Measurements from ENCODE around the gene GLRX5.

Gene GLRX5

DNA sequence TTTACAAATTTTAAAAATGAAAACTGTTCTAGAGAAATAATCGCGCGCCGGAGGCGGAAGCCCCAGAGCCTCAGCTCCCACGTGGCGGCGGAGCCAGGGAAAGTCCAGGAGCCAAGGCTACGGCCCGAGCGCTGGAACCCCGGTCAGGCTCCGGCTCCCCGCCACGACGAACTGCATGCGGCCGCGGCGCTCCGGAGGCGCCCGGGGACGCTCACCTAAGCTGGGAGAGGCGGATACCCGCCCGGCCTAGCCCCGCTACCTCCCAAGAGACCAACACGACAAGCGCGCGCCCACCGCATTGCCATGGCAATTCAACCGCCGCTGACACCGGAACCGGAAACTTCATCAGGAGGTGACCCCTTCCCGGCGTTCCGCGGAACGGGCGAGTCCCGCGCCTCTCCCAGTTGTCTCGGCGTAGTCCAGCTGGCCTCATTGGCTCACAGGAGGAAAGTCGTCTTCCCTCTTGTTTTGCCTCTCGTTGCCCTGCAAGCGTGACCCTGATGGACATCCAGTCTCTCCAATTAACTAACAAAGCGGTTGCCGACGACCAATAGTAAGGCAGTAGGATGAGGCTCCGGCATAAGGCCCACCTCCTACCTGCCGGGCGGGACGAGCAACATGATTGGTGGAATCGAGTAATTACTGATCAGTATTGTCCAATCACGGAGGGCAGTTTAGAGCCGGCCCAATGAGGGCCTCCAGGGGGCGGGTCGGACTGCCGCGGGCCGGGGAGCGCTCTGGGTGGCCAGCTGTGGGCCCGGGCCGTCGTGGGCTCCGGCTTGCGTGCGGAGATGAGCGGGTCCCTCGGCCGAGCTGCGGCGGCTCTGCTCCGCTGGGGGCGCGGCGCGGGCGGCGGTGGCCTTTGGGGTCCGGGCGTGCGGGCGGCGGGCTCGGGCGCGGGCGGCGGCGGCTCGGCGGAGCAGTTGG is at the start of gene GLRX5:
Gene GLRX5 (plus strand): TSS at position 752 of the 927 bp plus-strand sequence. CDS start 40 bp downstream, at position 792.
- in situ Hi-C loops (cut with MboI; ENCODE audit: low sequenced_read_pairs) = loop anchor here (10.0 kb wide), 1 partner anchor 90 kb away; no protein-coding TSS in a partner anchor

DNA sequence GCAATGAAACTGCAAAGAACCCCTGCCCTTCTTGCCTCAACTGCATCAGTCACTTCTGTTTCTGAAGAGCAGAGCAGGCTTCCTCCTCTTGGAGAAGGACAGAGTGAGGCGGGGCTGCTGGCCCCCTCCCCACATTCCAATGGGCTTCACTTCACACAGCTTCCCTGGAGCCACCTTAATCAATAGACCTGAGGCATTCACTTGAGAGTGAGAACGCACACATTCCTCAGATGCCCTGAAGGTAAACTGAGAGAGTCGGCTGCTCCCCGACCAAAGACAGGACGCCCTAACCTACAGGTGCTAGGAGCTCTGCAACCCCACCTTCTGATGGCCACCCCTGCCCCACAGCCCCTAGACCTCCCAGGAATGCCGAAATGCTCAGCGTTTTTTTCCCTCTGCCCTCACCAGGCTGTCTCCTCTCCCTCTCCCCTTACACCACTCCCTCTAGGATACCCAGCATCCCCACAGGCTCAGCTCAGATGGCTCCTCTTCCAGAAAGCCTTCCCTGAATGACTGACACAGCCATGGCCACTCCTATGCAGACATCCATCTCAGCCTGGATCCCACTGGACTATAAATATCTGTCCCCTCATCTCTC is 49.5 kb upstream of the GLRX5 start:
- in situ Hi-C loops (cut with MboI; ENCODE audit: low sequenced_read_pairs) = no loop called here

DNA sequence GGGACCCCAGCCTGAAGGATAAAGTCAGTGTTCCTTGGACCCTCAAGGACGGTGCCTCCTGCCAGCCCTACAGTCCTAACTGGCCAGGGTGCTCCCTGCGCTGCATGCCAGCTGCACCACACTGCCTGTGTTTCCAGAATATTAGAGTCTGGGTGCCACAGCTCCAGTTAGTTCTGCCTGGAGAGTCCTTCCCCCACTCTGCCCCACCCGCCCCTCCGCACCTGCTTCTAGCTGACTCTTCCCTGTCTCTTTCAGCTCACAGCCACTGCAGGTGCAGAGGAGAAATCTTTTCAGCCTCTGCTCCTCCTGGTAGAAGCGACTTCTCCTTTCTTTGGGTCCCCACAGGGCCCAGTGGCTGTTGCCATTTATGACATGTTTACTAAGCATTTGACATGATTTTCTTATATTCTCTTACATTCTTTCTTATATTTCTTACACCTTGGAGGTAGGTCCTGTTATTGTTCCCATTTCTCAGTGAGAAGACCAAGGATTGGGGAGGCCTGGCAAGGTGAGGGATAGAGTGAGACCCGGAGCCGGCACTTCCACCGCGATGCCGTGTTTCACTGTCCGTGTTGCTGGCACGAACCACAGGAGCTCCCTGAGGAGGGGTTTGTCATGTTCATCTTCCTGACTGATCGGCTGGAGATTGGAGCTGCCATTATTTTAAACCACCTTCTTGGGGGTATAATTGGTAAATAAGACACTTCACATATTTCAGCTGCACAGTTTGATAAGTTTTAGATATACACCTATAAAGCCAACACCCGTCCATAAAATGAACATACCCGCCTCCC is 47.8 kb upstream of the GLRX5 start:
- in situ Hi-C loops (cut with MboI; ENCODE audit: low sequenced_read_pairs) = no loop called here

DNA sequence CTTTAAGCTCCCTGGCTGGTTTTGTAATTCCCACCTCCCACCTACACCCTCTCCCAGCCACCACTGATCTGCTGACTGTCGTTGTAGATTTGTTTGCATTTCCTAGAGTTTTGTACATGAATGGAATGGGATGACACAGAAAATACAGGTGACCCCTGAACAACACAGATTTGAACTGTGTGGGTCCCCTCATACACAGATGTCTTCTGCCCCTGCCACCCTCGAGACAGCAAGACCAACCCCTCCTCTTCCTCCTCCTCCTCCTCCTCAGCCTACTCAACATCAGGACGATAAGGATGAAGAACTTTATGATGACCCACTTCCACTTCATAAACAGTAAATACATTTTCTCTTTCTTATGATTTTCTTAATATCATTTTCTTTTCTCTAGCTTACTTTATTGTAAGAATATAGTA is 47.2 kb upstream of the GLRX5 start:
- in situ Hi-C loops (cut with MboI; ENCODE audit: low sequenced_read_pairs) = no loop called here

DNA sequence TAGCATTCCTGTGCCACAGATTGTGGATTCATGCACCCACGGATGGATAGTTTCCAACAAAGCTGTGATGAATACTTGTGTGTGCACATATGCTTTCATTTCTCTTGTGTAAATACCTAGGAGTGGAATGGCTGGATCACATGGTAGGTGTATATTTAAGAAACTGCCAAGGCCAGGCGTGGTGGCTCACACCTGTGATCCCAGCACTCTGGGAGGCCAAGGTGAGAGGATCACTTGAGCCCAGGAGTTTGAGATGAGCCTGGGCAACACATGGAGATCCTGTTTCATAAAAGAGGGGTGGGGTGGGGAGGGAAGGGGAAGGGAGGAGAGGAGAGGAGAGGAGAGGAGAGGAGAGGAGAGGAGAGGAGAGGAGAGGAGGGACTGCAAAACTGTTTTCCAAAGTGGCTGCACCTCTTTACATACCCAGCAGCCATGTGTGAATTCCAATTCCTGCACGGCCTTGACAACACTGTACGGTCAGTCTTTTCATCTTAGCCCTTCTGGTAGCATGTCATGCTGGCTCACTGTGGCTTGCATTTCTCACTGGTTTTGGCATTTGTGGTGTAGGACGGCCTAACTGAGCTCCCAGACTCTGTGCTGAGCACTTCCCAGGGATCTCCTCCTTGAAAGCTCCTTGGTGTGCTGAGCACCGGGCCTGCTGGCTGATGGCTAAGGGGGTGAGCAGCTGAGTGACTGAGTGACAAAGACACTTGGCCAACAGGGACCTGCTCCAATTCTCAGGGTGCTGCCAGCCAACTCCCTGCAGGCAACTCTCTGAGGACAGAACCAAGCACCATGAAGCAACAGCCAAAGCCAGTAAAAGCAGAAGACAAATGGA is 46.3 kb upstream of the GLRX5 start:
- in situ Hi-C loops (cut with MboI; ENCODE audit: low sequenced_read_pairs) = no loop called here

DNA sequence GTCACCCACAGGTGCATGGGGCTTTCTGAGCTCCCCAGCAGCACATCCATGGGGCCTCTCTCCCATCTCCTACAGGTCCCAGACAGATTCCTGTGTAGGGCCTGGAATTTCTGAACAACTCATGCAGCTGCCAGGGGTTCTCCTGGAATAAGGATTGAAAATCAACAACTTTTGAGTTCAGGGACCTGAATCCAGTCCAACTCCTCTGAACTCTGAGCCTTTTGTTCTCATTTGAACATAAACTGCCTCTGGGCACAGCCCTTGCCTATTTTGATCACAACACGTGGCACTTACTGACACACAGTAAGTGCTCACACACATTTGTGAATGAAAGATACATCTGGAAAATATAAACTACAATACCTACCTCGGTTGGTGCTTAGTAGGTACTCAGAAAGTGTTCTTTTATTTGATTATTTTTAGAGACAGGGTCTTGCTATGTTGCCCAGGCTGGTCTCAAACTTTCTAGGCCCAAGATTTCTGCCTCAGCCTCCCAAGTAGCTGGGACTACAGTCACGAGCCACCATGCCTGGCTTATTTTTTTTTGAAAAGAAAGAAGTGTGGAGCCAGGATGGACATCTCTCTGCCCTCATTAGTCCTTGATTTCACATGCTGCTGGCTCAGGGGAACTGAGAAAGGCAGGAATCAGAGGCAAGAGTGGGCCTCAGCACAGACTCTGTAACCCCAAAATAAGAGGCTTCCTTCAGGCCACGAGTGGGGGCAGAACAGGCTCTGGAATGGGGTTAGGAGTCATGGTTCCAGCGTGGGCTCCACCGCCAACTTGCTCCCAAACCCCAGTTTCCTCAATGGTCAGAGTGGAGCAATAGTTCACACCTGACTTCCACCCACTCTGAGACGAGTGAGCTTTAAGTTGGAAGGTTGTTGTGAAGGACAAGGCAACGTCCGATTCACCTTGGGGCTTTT is 45.4 kb upstream of the GLRX5 start:
- in situ Hi-C loops (cut with MboI; ENCODE audit: low sequenced_read_pairs) = no loop called here

DNA sequence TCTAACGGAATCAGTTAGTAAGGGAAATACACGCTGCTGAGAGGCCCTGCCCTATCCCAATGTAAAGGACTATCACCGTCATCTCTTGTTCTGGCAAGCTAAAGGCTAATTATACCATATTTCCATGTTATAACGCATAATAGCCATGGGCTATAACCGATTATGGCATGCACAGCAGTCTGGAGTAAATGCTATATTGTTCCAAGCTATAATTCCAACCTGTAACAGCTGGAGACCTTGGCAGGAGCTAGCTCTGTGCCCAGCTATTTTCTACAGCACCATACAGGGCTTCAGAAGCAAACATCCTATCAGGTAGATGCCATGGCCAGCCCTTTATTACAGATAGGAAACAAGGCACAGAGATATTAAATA is 44.7 kb upstream of the GLRX5 start:
- in situ Hi-C loops (cut with MboI; ENCODE audit: low sequenced_read_pairs) = no loop called here

DNA sequence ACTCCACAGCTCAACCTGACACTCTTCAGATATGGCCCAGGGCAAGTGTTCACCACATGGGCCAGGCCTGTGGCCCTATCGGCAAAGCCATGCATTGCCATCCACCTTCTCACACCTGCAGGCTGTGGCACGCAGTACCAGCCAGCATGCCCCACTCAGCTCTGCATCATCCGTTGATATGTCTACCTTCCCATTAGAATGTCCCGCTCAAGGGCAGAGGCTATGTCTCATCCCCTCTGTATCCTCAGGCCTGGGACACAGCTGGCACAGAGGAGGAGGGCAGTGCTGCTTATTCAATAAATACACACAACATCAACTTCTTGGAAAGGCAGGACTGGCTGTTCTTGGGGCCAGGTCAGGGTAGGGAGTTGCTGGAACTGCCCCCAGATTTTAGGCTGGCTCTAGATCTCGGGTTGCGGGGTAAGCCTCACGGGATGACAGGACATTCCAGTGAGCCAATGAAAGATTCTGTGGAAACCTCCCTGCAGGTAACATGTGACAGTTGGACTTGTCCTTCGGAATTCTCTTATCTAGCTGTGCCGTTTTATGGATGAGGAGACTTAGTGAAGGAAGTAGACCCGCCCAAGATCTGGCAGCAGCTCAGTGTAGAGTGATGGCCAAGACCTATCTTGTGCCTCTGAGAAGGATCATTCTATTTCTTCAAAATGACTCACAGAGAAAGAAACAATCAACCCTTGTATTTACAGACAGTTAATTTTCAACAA is 44.0 kb upstream of the GLRX5 start:
- in situ Hi-C loops (cut with MboI; ENCODE audit: low sequenced_read_pairs) = no loop called here

DNA sequence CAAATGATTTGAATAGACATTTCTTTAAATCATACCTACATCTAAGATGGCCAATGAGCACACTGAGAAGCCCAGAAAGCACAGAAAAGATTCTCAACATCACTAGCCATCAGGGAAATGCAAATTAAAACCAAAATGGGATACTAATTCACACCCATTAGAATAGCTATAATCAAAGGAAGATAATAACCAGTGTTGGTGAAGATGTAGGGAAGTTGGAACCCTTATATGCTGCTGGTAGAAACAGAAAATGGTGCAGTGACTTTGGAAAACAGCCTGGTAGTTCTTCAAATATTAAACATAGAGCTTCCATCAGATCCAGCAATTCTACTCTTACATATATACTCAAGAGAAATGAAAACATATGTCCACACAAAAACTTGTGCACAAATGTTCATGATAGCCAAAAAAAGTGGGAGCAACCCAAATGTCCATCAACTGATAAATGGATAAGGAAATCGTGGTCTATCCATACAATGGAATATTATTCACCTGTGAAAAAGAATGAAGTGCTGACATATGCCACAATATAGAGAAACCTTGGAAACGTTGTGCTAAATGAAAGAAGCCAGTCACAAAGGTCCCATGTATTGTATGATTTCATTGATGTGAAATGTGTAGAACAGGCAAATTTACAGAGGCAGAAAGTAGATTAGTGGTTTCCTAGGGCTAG is 42.8 kb upstream of the GLRX5 start:
- in situ Hi-C loops (cut with MboI; ENCODE audit: low sequenced_read_pairs) = no loop called here

DNA sequence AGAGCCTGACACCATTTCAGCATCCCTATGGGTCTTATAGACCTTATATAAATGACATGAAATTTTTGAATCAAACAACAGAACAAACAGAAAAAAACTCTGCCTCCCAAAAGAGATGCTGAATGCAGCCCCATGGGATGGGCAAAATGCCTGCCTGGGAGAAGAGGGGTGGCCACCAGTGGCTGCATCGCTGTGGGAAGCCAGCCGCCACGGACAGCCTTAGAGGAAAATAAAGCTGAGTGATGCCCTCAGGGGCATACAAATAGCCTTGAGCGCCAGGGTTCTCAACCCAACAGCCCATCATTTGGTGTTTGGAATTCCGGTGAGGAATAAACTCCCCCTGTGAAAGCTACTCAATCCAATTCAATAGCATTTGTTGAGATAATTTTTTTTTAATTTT is 41.3 kb upstream of the GLRX5 start:
- in situ Hi-C loops (cut with MboI; ENCODE audit: low sequenced_read_pairs) = no loop called here

DNA sequence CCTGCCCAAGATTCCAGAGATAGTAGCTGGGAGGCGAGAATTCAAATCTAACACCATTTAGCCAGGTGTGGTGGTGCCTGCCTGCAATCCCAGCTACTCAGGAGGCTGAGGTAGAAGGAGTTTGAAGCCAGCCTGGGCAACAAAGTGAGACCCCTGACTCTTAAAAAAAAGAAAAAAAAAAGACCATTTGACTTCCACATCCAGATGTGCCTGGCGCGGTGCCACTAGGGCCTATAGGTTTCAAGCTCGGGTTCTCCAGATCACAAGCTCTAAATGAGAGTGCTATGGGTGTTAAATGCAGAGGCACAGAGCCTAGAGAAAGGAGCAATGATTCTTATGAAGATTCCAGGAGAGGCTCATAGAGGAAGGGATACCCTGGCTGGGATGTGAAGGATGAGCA is 40.9 kb upstream of the GLRX5 start:
- in situ Hi-C loops (cut with MboI; ENCODE audit: low sequenced_read_pairs) = no loop called here

DNA sequence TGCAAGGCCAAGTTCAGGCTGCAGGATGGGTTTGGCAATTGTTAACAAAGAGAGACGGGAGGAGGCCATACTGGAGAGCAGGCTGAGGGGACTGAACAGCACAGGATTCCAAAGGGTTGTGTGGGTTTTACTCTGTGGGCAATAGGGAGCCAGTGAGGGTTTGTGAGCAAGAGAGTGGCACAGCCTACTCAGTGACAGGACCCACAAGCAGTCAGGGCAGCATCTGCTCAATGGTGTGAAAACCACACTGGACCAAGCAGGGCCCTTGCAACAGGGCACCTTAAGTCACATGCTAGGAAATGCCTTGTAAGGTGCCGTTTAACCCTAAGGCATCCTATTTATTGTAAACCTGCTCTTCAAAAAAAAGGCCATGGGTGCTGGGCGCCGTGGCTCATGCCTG is 40.4 kb upstream of the GLRX5 start:
- in situ Hi-C loops (cut with MboI; ENCODE audit: low sequenced_read_pairs) = no loop called here

DNA sequence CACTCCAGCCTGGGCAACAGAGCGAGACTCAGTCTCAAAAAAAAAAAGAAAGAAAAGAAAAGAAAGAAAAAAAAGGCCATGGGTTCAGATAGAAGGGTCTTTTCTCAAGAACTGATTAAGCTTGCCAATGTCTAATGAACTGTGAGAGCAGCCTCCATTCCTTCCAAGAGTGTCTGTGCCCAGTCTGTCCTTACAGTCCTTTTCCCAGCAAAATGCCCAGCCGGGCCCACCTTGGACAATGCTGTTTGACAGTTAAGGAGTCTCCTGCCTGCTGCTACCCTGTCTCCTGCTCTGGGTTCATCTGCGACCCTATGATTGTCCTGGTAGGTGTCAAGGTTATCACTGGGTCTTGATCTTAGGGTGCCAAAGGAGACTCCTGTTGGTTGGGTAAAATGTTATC is 39.8 kb upstream of the GLRX5 start:
- in situ Hi-C loops (cut with MboI; ENCODE audit: low sequenced_read_pairs) = no loop called here

DNA sequence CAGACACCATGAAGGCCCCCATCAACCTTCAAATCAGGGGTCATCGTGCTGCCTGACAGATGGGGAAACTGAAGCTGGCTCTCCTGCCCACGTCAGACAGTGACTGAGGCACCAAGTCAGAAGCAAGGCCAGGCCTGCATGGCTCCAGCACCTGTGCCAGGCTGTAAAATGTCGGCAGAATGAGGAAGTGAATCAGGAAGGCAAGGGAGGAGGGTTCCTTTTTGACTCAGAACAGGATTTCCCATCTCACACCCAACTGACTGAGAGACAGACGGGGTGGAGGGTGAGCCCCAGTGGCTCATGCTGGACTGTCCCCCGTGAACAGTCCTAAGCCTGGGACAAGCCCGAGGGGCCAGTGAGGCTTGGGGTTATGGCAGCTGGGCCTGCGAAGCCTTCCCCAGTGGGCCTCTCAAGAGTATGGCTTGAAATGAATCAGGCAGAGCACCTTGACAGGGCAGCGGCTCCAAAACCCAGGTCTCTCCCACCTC is 39.3 kb upstream of the GLRX5 start:
- in situ Hi-C loops (cut with MboI; ENCODE audit: low sequenced_read_pairs) = no loop called here

DNA sequence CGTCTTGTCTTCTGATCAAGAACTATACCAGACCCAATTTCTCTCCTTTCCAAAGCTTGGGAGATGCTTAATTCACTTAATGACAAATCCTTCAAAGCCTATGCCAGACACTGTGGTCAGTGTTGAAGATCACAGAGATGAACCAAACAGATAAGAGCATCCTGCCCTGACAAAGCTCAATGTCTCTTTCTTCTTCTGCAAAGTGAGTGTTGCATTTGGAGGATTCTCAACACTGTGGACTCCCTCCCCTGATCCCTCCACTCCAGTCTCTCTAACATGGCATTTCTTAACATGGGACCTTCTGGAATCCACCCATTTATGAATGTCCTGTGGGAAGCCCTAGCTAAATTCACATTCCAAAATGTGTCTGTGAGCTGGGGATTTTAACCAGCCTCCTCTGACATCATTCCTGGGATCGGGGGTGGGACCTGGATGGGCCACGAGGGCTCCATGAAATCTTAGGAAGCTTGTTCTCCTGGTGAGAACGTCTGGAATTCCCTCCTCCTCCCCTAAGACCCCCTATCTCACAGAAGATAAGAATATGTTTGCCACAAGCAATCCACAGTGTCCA is 38.7 kb upstream of the GLRX5 start:
- in situ Hi-C loops (cut with MboI; ENCODE audit: low sequenced_read_pairs) = no loop called here

DNA sequence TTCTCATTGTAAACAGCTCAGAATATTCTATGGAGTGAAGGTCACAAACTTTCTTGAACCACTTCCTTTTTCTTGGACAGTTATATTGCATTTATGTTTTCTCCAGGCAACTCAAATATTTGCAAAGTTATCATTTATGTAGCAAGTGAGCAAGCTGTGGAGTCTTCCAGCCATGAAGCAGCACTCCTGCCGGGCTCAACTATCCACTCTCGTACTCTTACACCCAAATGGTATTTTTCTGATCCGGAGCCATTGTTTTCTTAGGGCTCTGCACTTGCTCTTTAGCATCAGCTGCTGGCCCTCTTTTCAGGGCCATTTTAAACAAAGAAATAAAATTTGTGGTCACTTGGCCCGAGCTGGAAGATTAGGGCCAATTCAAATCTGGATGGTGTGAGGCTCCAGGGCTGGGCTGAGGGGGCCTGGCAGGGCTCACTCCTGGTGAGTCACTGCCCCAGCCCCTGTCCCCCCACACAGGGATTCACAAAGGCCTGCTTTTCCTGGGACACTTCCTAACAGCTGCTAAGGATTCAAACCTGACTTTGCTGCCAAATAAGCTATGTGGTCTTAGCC is 38.1 kb upstream of the GLRX5 start:
- in situ Hi-C loops (cut with MboI; ENCODE audit: low sequenced_read_pairs) = no loop called here

DNA sequence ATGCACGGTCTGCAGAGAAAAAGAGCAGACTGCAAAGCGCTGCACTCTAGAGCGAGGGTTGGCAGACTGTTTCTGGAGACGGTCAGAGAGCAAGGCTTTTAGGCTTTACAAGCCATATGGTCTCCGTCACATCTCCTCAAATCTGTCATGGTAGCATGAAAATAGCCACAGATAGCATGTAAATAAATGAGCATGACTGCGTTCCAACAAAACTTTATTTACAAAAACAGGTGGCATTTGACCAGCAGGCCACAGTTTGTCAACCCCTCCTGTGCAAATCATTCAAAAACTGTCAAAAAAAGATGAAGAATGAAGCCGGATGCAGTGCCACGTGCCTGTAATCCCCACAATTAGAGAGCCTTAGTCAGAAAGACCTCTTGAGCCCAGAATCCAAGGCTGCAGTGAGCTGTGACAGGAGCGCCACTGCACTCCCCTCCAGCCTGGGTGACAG is 37.3 kb upstream of the GLRX5 start:
- in situ Hi-C loops (cut with MboI; ENCODE audit: low sequenced_read_pairs) = no loop called here

All from HL-60/S4 treated with retinoic acid at 250 ng/mL for 4 days and 3 days (cell line).